GM19238 (cell line): Measurements from ENCODE around the gene RPRD1B.
"Not testable (repeated sequence)": the region's sequence is repeated elsewhere in the genome, so short reads cannot be mapped to it uniquely, and the experiment has no call there.

ENCODE experiments used
- DNase-seq: peaks from one replicate; pipeline ENCODE4 v3.0.0; 2011; ENCODE audit warnings: low spot score; ENCODE audit not compliant: insufficient read length

RPRD1B gene

GRCh38 chr20:38073307-38074071 lies 39.9 kb downstream of the RPRD1B start:
- DNase-seq = peak; percentile 15

GRCh38 chr20:38075161-38075998 lies 41.8 kb downstream of the RPRD1B start:
- no peak for DNase-seq

- no peak for DNase-seq
These were observed 43.0 kb downstream of the RPRD1B start for GRCh38 chr20:38076548-38076947.

GRCh38 chr20:38078084-38078483 lies 44.5 kb downstream of the RPRD1B start:
- no peak for DNase-seq

- DNase-seq = no peak
These were observed 45.8 kb downstream of the RPRD1B start for GRCh38 chr20:38079353-38079752.

GRCh38 chr20:38081575-38081974 lies 48.0 kb downstream of the RPRD1B start:
- no peak for DNase-seq

GRCh38 chr20:38082894-38083293 lies 49.3 kb downstream of the RPRD1B start:
- DNase-seq = no peak

- no peak for DNase-seq
These were observed 49.9 kb downstream of the RPRD1B start for GRCh38 chr20:38083338-38084048.

GRCh38 chr20:38084425-38084951 lies 50.9 kb downstream of the RPRD1B start:
- no peak for DNase-seq

- DNase-seq = no peak
These were observed 51.5 kb downstream of the RPRD1B start for GRCh38 chr20:38085026-38085425.

- no peak for DNase-seq
These were observed 56.0 kb downstream of the RPRD1B start for GRCh38 chr20:38089500-38089899.

- no peak for DNase-seq
These were observed 56.5 kb downstream of the RPRD1B start for GRCh38 chr20:38090061-38090460.

GRCh38 chr20:38091441-38092216 lies 58.1 kb downstream of the RPRD1B start:
- DNase-seq = no peak

- DNase-seq = no peak
These were observed 58.8 kb downstream of the RPRD1B start for GRCh38 chr20:38092260-38092857.

GRCh38 chr20:38092915-38093314 lies 59.4 kb downstream of the RPRD1B start:
- no peak for DNase-seq

- no peak for DNase-seq
These were observed 60.1 kb downstream of the RPRD1B start for GRCh38 chr20:38093641-38094077.

- no peak for DNase-seq
These were observed 60.9 kb downstream of the RPRD1B start for GRCh38 chr20:38094373-38094891.

GRCh38 chr20:38095017-38095686 lies 61.6 kb downstream of the RPRD1B start:
- no peak for DNase-seq

- no peak for DNase-seq
These were observed 65.4 kb downstream of the RPRD1B start for GRCh38 chr20:38098952-38099351.

- DNase-seq = not testable (repeated sequence)
These were observed 68.7 kb downstream of the RPRD1B start for GRCh38 chr20:38102206-38102605.
